ENCODE data around the gene TNFAIP8L3. TPM values are rescaled to one million over a fixed set of nuclear protein-coding genes. Genes with fewer than 3 reads are reported as not detected.

Gene TNFAIP8L3
- total RNA-seq, 1 donor, result 8.3 TPM

DNA sequence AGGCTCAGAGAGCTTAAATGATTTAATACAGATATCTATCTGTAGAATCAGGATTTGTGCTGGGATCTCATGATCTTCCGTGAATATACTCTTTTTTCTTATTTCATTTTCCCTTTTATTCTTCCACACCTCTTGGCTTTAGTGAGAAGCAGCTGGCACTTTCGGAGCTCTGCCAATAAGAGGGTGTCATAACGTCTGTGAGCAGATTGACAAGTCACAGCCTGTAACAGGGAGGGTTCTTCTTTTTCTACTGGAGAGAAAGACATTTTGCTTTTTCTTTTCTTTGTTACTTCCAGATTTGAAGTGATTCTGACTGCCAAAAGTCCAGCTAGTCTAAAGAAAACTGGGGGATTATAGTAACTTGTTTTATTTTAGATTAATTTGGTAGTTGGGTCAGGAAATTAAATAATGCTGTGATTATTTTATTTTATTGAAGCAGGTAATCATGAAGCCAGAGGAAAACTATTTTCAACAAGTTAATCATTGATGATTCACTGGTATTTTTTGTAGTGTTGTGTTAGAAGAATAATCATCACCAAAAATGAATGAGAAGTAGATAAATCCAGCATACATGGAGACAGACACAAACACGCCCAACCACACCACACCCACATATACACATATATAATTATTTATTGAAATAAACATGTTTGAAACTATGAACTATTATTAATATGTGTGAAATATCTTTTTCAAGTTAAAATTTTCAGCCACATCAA is 69.8 kb downstream of the TNFAIP8L3 start:
- TF ChIP-seq, protein P1, sequence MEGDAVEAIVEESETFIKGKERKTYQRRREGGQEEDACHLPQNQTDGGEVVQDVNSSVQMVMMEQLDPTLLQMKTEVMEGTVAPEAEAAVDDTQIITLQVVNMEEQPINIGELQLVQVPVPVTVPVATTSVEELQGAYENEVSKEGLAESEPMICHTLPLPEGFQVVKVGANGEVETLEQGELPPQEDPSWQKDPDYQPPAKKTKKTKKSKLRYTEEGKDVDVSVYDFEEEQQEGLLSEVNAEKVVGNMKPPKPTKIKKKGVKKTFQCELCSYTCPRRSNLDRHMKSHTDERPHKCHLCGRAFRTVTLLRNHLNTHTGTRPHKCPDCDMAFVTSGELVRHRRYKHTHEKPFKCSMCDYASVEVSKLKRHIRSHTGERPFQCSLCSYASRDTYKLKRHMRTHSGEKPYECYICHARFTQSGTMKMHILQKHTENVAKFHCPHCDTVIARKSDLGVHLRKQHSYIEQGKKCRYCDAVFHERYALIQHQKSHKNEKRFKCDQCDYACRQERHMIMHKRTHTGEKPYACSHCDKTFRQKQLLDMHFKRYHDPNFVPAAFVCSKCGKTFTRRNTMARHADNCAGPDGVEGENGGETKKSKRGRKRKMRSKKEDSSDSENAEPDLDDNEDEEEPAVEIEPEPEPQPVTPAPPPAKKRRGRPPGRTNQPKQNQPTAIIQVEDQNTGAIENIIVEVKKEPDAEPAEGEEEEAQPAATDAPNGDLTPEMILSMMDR (IDR thresholded peaks at IDR 0.05; ENCODE audit: extremely low read depth, low read depth, low read length), result no peak
- H3K27me3 ChIP-seq (ENCODE audit: insufficient read depth, low read length), result no peaks in the 10 kb centered on the region
- H3K27ac ChIP-seq (ENCODE audit: low read depth, low read length), result no peak overlapping the region
- no peaks in the 10 kb centered on the region for H3K4me1 ChIP-seq (ENCODE audit: insufficient read depth, low read length)
- H3K4me3 ChIP-seq (ENCODE audit: insufficient read depth, low read length), result no peak overlapping the region
- peak; percentile 29 for DNase-seq (ENCODE audit: insufficient read length, low spot score, missing footprints)
- no peak overlapping the region for H3K4me2 ChIP-seq (ENCODE audit: insufficient read depth, low read length)
- no peaks in the 10 kb centered on the region for H3K9me3 ChIP-seq (ENCODE audit: low read depth, low read length)
- H4K20me1 ChIP-seq (ENCODE audit: insufficient read depth, low read length), result no peaks in the 10 kb centered on the region
- no peaks in the 10 kb centered on the region for H3K36me3 ChIP-seq (ENCODE audit: insufficient read depth, low read length)
- H2AFZ ChIP-seq (ENCODE audit: low read length), result no peak overlapping the region
- no peaks in the 10 kb centered on the region for H3K79me2 ChIP-seq (ENCODE audit: insufficient read depth, low read length)

DNA sequence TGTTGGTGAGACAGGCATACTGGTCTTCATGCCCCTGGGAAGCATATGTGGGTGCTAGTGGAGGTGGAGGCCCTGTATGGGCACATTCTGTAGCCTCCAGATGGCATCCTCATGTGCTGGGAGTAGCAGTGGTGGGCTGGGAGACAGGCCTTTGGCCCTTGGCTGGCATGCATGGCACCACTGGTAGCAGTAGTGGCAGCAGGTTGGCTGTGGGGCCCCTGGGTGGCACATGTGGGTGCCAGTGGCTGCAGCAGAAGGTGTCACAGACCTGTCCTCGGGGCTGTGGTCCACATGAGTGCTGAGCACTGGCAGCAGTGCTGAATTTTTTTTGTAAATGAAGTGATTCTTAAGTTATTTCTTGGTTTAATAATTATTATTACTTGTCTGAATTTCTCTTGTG is 71.2 kb downstream of the TNFAIP8L3 start:
- no peak overlapping the region for H2AFZ ChIP-seq (ENCODE audit: low read length)
- DNase-seq (ENCODE audit: insufficient read length, low spot score, missing footprints), result no peak

DNA sequence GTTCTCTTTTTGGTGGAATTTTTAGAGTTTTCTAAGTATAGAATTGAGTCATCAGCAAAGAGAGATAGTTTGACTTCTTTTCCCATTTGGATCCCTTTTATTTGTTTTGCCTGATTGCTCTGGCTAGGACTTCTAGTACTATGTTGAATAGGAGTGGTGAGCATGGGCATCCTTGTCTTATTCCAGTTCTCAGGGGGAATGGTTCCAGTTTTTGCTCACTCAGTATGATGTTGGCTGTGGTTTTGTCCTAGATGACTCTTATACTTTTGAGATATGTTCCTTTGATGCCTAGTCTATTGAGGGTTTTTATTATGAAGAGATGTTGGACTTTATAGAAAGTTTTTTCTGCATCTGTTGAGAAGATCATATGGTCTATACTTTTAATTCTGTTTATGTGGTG is 72.5 kb downstream of the TNFAIP8L3 start:
- Histone ChIP-seq H3K4me1 (ENCODE audit: insufficient read depth, low read length) (no peaks in the 10 kb centered on the region), H4K20me1 (ENCODE audit: insufficient read depth, low read length) (no peaks in the 10 kb centered on the region), H3K4me3 (ENCODE audit: insufficient read depth, low read length) (no peak overlapping the region), H3K4me2 (ENCODE audit: insufficient read depth, low read length) (no peak overlapping the region), H3K27ac (ENCODE audit: low read depth, low read length) (no peak overlapping the region), H3K9me3 (ENCODE audit: low read depth, low read length) (no peaks in the 10 kb centered on the region), H2AFZ (ENCODE audit: low read length) (no peak overlapping the region), H3K79me2 (ENCODE audit: insufficient read depth, low read length) (no peaks in the 10 kb centered on the region), H3K27me3 (ENCODE audit: insufficient read depth, low read length) (no peaks in the 10 kb centered on the region), H3K36me3 (ENCODE audit: insufficient read depth, low read length) (no peaks in the 10 kb centered on the region)
- TF ChIP-seq, protein P1 (IDR thresholded peaks at IDR 0.05; ENCODE audit: extremely low read depth, low read depth, low read length), result no peak
- DNase-seq (ENCODE audit: insufficient read length, low spot score, missing footprints), result no peak

More for the DNA sequence above, 71.2 kb downstream of the TNFAIP8L3 start:
- Histone ChIP-seq H3K4me1 (ENCODE audit: insufficient read depth, low read length) (no peaks in the 10 kb centered on the region), H3K27ac (ENCODE audit: low read depth, low read length) (no peak overlapping the region), H3K4me3 (ENCODE audit: insufficient read depth, low read length) (no peak overlapping the region), H3K79me2 (ENCODE audit: insufficient read depth, low read length) (no peaks in the 10 kb centered on the region), H3K9me3 (ENCODE audit: low read depth, low read length) (no peaks in the 10 kb centered on the region), H3K36me3 (ENCODE audit: insufficient read depth, low read length) (no peaks in the 10 kb centered on the region), H3K4me2 (ENCODE audit: insufficient read depth, low read length) (no peak overlapping the region), H3K27me3 (ENCODE audit: insufficient read depth, low read length) (no peaks in the 10 kb centered on the region), H4K20me1 (ENCODE audit: insufficient read depth, low read length) (no peaks in the 10 kb centered on the region)
- TF ChIP-seq, protein P1 (IDR thresholded peaks at IDR 0.05; ENCODE audit: extremely low read depth, low read depth, low read length), result no peak

DNA sequence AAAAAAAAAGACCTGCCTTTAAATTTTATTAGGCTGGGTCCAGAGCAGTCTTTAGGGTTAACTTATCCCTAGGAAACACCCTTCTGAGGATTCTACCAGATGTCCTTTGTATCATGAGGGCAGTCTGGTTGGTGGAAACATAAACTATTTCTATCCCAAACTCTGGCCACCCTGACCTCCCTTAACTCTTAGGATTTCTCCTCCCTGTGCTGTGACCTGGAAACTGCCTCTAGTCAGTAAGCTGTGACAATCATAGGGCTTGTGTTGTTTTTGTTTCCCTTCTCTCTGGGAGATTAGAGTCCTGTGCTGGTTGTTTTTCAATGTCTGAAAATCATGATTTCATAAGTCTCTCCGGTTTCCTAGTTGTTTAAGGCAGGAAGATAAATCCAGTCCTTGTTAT is 78.1 kb downstream of the TNFAIP8L3 start:
- Histone ChIP-seq H3K79me2 (ENCODE audit: insufficient read depth, low read length) (no peaks in the 10 kb centered on the region), H3K27me3 (ENCODE audit: insufficient read depth, low read length) (no peaks in the 10 kb centered on the region), H2AFZ (ENCODE audit: low read length) (no peak overlapping the region), H3K4me2 (ENCODE audit: insufficient read depth, low read length) (no peak overlapping the region), H3K36me3 (ENCODE audit: insufficient read depth, low read length) (no peaks in the 10 kb centered on the region), H3K4me3 (ENCODE audit: insufficient read depth, low read length) (no peak overlapping the region), H3K9me3 (ENCODE audit: low read depth, low read length) (no peaks in the 10 kb centered on the region), H4K20me1 (ENCODE audit: insufficient read depth, low read length) (no peaks in the 10 kb centered on the region), H3K4me1 (ENCODE audit: insufficient read depth, low read length) (no peaks in the 10 kb centered on the region), H3K27ac (ENCODE audit: low read depth, low read length) (no peak overlapping the region)
- DNase-seq (ENCODE audit: insufficient read length, low spot score, missing footprints), result no peak
- TF ChIP-seq, protein P1 (IDR thresholded peaks at IDR 0.05; ENCODE audit: extremely low read depth, low read depth, low read length), result no peak

Data from osteoblast (primary cell).